ENCODE results near the gene GNB1. TPM values are rescaled to one million over a fixed set of nuclear protein-coding genes. Genes with fewer than 3 reads are reported as not detected.

The GNB1 gene
- total RNA-seq, 1 donor, result 101 TPM

GRCh38 chr1:1847890-1848289, 43.0 kb downstream of the GNB1 start:
- Histone ChIP-seq H3K9me3 (ENCODE audit: low read depth, low read length) (no peaks in the 10 kb centered on the region), H3K4me1 (ENCODE audit: insufficient read depth, low read length) (peaks cover 45% of the 10 kb centered on the region), H3K4me3 (ENCODE audit: low read length) (no peak overlapping the region), H3K27me3 (ENCODE audit: insufficient read depth, low read length) (no peaks in the 10 kb centered on the region)

GRCh38 chr1:1847061-1847850, 43.6 kb downstream of the GNB1 start:
- H3K9me3 ChIP-seq (ENCODE audit: low read depth, low read length), result no peaks in the 10 kb centered on the region
- H3K4me3 ChIP-seq (ENCODE audit: low read length), result no peak overlapping the region
- H3K4me1 ChIP-seq (ENCODE audit: insufficient read depth, low read length), result peaks cover 47% of the 10 kb centered on the region

GRCh38 chr1:1846386-1846918, 44.4 kb downstream of the GNB1 start:
- peaks cover 55% of the 10 kb centered on the region for H3K4me1 ChIP-seq (ENCODE audit: insufficient read depth, low read length)
- H3K9me3 ChIP-seq (ENCODE audit: low read depth, low read length), result no peaks in the 10 kb centered on the region
- H3K4me3 ChIP-seq (ENCODE audit: low read length), result no peak overlapping the region
- H3K27me3 ChIP-seq (ENCODE audit: insufficient read depth, low read length), result no peaks in the 10 kb centered on the region

More at GRCh38 chr1:1847061-1847850, 43.6 kb downstream of the GNB1 start:
- H3K27me3 ChIP-seq (ENCODE audit: insufficient read depth, low read length), result no peaks in the 10 kb centered on the region

- no peaks in the 10 kb centered on the region for H3K27me3 ChIP-seq (ENCODE audit: insufficient read depth, low read length)
- no peak overlapping the region for H3K4me3 ChIP-seq (ENCODE audit: low read length)
- H3K9me3 ChIP-seq (ENCODE audit: low read depth, low read length), result no peaks in the 10 kb centered on the region
- H3K4me1 ChIP-seq (ENCODE audit: insufficient read depth, low read length), result peaks cover 64% of the 10 kb centered on the region
These were observed 48.3 kb downstream of the GNB1 start for GRCh38 chr1:1842360-1843146.

- Histone ChIP-seq H3K27me3 (ENCODE audit: insufficient read depth, low read length) (no peaks in the 10 kb centered on the region), H3K4me1 (ENCODE audit: insufficient read depth, low read length) (peaks cover 54% of the 10 kb centered on the region), H3K9me3 (ENCODE audit: low read depth, low read length) (no peaks in the 10 kb centered on the region), H3K4me3 (ENCODE audit: low read length) (no peak overlapping the region)
These were observed 49.3 kb downstream of the GNB1 start for GRCh38 chr1:1841575-1841995.

GRCh38 chr1:1839311-1839965, 51.4 kb downstream of the GNB1 start:
- H3K4me1 ChIP-seq (ENCODE audit: insufficient read depth, low read length), result peaks cover 61% of the 10 kb centered on the region
- H3K9me3 ChIP-seq (ENCODE audit: low read depth, low read length), result no peaks in the 10 kb centered on the region
- H3K4me3 ChIP-seq (ENCODE audit: low read length), result no peak overlapping the region
- H3K27me3 ChIP-seq (ENCODE audit: insufficient read depth, low read length), result no peaks in the 10 kb centered on the region

GRCh38 chr1:1836119-1836518, 54.8 kb downstream of the GNB1 start:
- peaks cover 40% of the 10 kb centered on the region for H3K4me1 ChIP-seq (ENCODE audit: insufficient read depth, low read length)
- no peaks in the 10 kb centered on the region for H3K9me3 ChIP-seq (ENCODE audit: low read depth, low read length)
- H3K27me3 ChIP-seq (ENCODE audit: insufficient read depth, low read length), result no peaks in the 10 kb centered on the region
- H3K4me3 ChIP-seq (ENCODE audit: low read length), result no peak overlapping the region

- H3K9me3 ChIP-seq (ENCODE audit: low read depth, low read length), result no peaks in the 10 kb centered on the region
- H3K4me3 ChIP-seq (ENCODE audit: low read length), result no peak overlapping the region
- H3K27me3 ChIP-seq (ENCODE audit: insufficient read depth, low read length), result no peaks in the 10 kb centered on the region
- H3K4me1 ChIP-seq (ENCODE audit: insufficient read depth, low read length), result peaks cover 34% of the 10 kb centered on the region
These were observed 55.3 kb downstream of the GNB1 start for GRCh38 chr1:1835546-1835945.

GRCh38 chr1:1833916-1834325, 57.0 kb downstream of the GNB1 start:
- no peak overlapping the region for H3K4me3 ChIP-seq (ENCODE audit: low read length)
- no peaks in the 10 kb centered on the region for H3K9me3 ChIP-seq (ENCODE audit: low read depth, low read length)
- H3K4me1 ChIP-seq (ENCODE audit: insufficient read depth, low read length), result peaks cover 22% of the 10 kb centered on the region
- no peaks in the 10 kb centered on the region for H3K27me3 ChIP-seq (ENCODE audit: insufficient read depth, low read length)

GRCh38 chr1:1833456-1833855, 57.4 kb downstream of the GNB1 start:
- Histone ChIP-seq H3K4me3 (ENCODE audit: low read length) (no peak overlapping the region), H3K27me3 (ENCODE audit: insufficient read depth, low read length) (no peaks in the 10 kb centered on the region), H3K4me1 (ENCODE audit: insufficient read depth, low read length) (peaks cover 22% of the 10 kb centered on the region), H3K9me3 (ENCODE audit: low read depth, low read length) (no peaks in the 10 kb centered on the region)

GRCh38 chr1:1832820-1833219, 58.1 kb downstream of the GNB1 start:
- Histone ChIP-seq H3K4me3 (ENCODE audit: low read length) (no peak overlapping the region), H3K27me3 (ENCODE audit: insufficient read depth, low read length) (no peaks in the 10 kb centered on the region)

GRCh38 chr1:1832166-1832565, 58.7 kb downstream of the GNB1 start:
- H3K4me3 ChIP-seq (ENCODE audit: low read length), result no peak overlapping the region
- H3K27me3 ChIP-seq (ENCODE audit: insufficient read depth, low read length), result no peaks in the 10 kb centered on the region
- H3K4me1 ChIP-seq (ENCODE audit: insufficient read depth, low read length), result peaks cover 22% of the 10 kb centered on the region
- H3K9me3 ChIP-seq (ENCODE audit: low read depth, low read length), result no peaks in the 10 kb centered on the region

More at GRCh38 chr1:1832820-1833219, 58.1 kb downstream of the GNB1 start:
- Histone ChIP-seq H3K9me3 (ENCODE audit: low read depth, low read length) (no peaks in the 10 kb centered on the region), H3K4me1 (ENCODE audit: insufficient read depth, low read length) (peaks cover 22% of the 10 kb centered on the region)

GRCh38 chr1:1827089-1827848, 63.6 kb downstream of the GNB1 start:
- Histone ChIP-seq H3K27me3 (ENCODE audit: insufficient read depth, low read length) (no peaks in the 10 kb centered on the region), H3K4me3 (ENCODE audit: low read length) (no peak overlapping the region), H3K9me3 (ENCODE audit: low read depth, low read length) (no peaks in the 10 kb centered on the region), H3K4me1 (ENCODE audit: insufficient read depth, low read length) (no peaks in the 10 kb centered on the region)

- no peaks in the 10 kb centered on the region for H3K27me3 ChIP-seq (ENCODE audit: insufficient read depth, low read length)
- H3K4me1 ChIP-seq (ENCODE audit: insufficient read depth, low read length), result no peaks in the 10 kb centered on the region
- H3K4me3 ChIP-seq (ENCODE audit: low read length), result no peak overlapping the region
- no peaks in the 10 kb centered on the region for H3K9me3 ChIP-seq (ENCODE audit: low read depth, low read length)
These were observed 64.4 kb downstream of the GNB1 start for GRCh38 chr1:1826356-1827088.
